ENCODE measurements around the gene CRTAC1. TPM values are rescaled to one million over a fixed set of nuclear protein-coding genes. Genes with fewer than 3 reads are reported as not detected.

Gene CRTAC1
- total RNA-seq, 1 donor from 2014 or later = 0.66 TPM

GRCh38 chr10:97974526-97975525 is 55.6 kb downstream of the CRTAC1 start:
- H3K4me1 Mint-ChIP-seq (ENCODE audit: low read depth, unreplicated experiment) = no peaks in the 10 kb centered on the region
- H3K36me3 Mint-ChIP-seq (ENCODE audit: low read depth, unreplicated experiment) = no peaks in the 10 kb centered on the region
- Histone ChIP-seq H2AFZ (ENCODE audit: low read depth, low read length) (no peak overlapping the region), H3K9ac (ENCODE audit: low read length) (no peak overlapping the region), H3K79me2 (ENCODE audit: insufficient read depth, low read length) (no peaks in the 10 kb centered on the region), H3K4me3 (ENCODE audit: insufficient read depth, low read depth, low read length) (no peak overlapping the region), H4K20me1 (ENCODE audit: insufficient read depth, low read length) (no peaks in the 10 kb centered on the region), H3K9me3 (ENCODE audit: insufficient read depth, low read depth, low read length) (no peaks in the 10 kb centered on the region), H3K27me3 (ENCODE audit: insufficient read depth, low read length) (peaks cover 17% of the 10 kb centered on the region), H3K27ac (ENCODE audit: low read depth, low read length) (no peak overlapping the region), H3K4me2 (ENCODE audit: low read length) (no peak overlapping the region), H3K4me1 (ENCODE audit: insufficient read depth, low read length) (no peaks in the 10 kb centered on the region), H3K36me3 (ENCODE audit: insufficient read depth, low read length) (no peaks in the 10 kb centered on the region)
- no peak for TF ChIP-seq EZH2 (IDR thresholded peaks at IDR 0.05; ENCODE audit: insufficient read depth, low read length)
- TF ChIP-seq, protein P1, sequence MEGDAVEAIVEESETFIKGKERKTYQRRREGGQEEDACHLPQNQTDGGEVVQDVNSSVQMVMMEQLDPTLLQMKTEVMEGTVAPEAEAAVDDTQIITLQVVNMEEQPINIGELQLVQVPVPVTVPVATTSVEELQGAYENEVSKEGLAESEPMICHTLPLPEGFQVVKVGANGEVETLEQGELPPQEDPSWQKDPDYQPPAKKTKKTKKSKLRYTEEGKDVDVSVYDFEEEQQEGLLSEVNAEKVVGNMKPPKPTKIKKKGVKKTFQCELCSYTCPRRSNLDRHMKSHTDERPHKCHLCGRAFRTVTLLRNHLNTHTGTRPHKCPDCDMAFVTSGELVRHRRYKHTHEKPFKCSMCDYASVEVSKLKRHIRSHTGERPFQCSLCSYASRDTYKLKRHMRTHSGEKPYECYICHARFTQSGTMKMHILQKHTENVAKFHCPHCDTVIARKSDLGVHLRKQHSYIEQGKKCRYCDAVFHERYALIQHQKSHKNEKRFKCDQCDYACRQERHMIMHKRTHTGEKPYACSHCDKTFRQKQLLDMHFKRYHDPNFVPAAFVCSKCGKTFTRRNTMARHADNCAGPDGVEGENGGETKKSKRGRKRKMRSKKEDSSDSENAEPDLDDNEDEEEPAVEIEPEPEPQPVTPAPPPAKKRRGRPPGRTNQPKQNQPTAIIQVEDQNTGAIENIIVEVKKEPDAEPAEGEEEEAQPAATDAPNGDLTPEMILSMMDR (IDR thresholded peaks at IDR 0.05; ENCODE audit: insufficient read depth, low read depth, low read length) = no peak
- H3K27ac Mint-ChIP-seq (ENCODE audit: unreplicated experiment) = no peak overlapping the region
- peaks cover 2% of the 10 kb centered on the region for H3K9me3 Mint-ChIP-seq (ENCODE audit: unreplicated experiment)
- H3K27me3 Mint-ChIP-seq (ENCODE audit: low read depth, unreplicated experiment) = peaks cover 68% of the 10 kb centered on the region
- DNase-seq (ENCODE audit: low read depth) (no peak), FAIRE-seq (no peak)
- H3K4me3 Mint-ChIP-seq (ENCODE audit: unreplicated experiment) = no peak overlapping the region

- no peak overlapping the region for H3K4me3 Mint-ChIP-seq (ENCODE audit: unreplicated experiment)
- no peak for TF ChIP-seq EZH2 (IDR thresholded peaks at IDR 0.05; ENCODE audit: insufficient read depth, low read length)
- TF ChIP-seq, protein P1 (IDR thresholded peaks at IDR 0.05; ENCODE audit: insufficient read depth, low read depth, low read length) = no peak
- no peak overlapping the region for H2AFZ ChIP-seq (ENCODE audit: low read depth, low read length)
- no peak for FAIRE-seq
- H3K27ac ChIP-seq (ENCODE audit: low read depth, low read length) = no peak overlapping the region
- H3K4me2 ChIP-seq (ENCODE audit: low read length) = no peak overlapping the region
- H3K4me1 Mint-ChIP-seq (ENCODE audit: low read depth, unreplicated experiment) = no peaks in the 10 kb centered on the region
- H3K79me2 ChIP-seq (ENCODE audit: insufficient read depth, low read length) = no peaks in the 10 kb centered on the region
- H3K27me3 Mint-ChIP-seq (ENCODE audit: low read depth, unreplicated experiment) = peaks cover 70% of the 10 kb centered on the region
- no peaks in the 10 kb centered on the region for H4K20me1 ChIP-seq (ENCODE audit: insufficient read depth, low read length)
- no peak overlapping the region for H3K9ac ChIP-seq (ENCODE audit: low read length)
- no peaks in the 10 kb centered on the region for H3K36me3 Mint-ChIP-seq (ENCODE audit: low read depth, unreplicated experiment)
- H3K4me1 ChIP-seq (ENCODE audit: insufficient read depth, low read length) = no peaks in the 10 kb centered on the region
- DNase-seq (ENCODE audit: low read depth) = no peak
- H3K4me3 ChIP-seq (ENCODE audit: insufficient read depth, low read depth, low read length) = no peak overlapping the region
- H3K9me3 ChIP-seq (ENCODE audit: insufficient read depth, low read depth, low read length) = no peaks in the 10 kb centered on the region
- H3K27ac Mint-ChIP-seq (ENCODE audit: unreplicated experiment) = no peak overlapping the region
- no peaks in the 10 kb centered on the region for H3K36me3 ChIP-seq (ENCODE audit: insufficient read depth, low read length)
- peaks cover 2% of the 10 kb centered on the region for H3K9me3 Mint-ChIP-seq (ENCODE audit: unreplicated experiment)
- peaks cover 17% of the 10 kb centered on the region for H3K27me3 ChIP-seq (ENCODE audit: insufficient read depth, low read length)
Observed at GRCh38 chr10:97974100-97974499, 56.3 kb downstream of the CRTAC1 start.

Measured in astrocyte (in vitro differentiated cells and primary cell).